GM19099 (cell line): ENCODE results near the gene ELMO2.

Experiments used
- POLR2A ChIP-seq: IDR thresholded peaks from 3 replicates; pipeline ENCODE4 v1.6.1; 2011; ENCODE audit warnings: low read depth; ENCODE audit not compliant: insufficient read length; ENCODE audit errors: extremely low read depth

ELMO2 gene

DNA sequence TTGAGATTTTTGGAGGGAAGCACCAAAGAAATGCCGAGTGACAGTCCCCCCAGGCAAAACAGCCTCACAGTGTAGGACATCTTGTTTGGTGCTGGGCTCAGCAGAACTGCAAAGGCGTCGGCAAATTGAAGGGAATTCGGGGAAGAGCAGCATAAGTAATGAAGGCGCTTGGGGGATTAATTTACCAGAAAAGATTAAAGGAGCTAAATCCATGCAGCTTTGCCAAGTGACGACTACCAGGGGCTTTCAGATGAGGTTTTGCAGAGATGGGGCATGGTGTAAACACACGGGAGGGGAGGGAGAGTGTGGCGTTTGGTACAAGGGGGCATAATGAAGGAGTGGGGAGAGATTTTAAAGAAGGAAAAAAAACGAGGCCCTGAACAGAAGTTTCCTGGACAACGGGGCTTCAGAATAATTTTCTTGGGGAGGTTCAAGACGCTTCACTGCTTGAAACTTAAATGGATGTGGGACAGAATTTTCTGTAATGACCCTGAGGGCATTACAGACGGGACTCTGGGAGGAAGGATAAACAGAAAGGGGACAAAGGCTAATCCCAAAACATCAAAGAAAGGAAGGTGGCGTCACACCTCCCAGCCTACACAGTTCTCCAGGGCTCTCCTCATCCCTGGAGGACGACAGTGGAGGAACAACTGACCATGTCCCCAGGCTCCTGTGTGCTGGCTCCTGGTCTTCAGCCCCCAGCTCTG, 52.8 kb downstream of the ELMO2 start:
- TF ChIP-seq POLR2A, result no peak

DNA sequence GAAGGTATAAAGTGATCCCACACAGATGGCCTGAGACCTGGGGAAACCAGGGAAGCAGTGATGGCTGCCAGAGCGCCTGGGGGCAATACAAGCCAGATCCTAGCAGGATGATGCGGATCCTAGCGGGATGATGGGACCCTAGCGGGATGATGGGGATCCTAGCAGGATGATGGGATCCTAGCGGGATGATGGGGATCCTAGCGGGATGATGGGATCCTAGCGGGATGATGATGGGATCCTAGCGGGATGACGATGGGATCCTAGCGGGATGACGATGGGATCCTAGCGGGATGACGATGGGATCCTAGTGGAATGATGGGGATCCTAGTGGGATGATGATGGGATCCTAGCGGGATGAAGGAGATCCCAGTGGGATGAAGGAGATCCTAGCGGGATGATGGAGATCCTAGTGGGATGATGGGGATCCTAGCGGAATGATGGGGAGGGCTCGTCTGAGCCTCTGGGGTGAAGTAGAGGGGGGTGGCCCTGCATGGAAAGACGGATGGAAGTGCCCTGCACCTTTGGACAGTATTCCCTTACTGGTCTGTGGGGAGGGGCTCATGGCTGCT, 54.0 kb downstream of the ELMO2 start:
- TF ChIP-seq POLR2A, result no peak

DNA sequence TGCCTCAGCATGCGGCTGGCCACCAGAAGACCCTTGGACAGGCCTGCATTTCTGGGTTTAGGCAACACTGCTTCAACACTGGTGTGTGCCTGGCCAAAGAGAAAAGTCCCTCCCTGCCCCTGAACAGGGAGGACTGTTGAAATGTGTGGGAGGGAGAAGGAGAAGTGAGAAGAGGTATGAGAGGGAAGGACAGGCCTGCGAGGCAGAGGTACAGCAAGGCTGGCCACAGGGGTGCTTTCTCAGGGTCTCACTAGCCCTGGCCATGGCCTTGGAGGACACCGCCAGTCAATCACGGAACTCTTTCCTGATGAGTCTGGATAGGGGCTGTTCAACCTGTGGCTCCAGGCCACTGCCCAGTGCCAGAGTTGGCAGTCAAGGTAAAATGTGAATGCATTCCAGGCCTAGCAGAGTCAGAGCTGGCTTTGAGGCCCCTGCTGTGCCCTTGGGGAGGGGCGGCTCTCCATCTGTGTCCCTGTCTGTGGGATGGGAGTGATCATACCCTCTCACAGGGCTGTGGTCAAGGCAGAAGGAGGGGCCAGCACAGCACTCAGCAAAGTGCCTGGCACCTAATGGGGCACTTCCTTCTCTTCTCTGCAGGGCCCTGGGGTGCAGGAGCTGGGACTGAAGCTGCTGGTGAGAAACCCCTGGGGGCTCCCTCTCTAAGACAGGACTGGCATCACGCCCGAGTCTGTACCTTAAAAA, 54.9 kb downstream of the ELMO2 start:
- TF ChIP-seq POLR2A, result no peak

DNA sequence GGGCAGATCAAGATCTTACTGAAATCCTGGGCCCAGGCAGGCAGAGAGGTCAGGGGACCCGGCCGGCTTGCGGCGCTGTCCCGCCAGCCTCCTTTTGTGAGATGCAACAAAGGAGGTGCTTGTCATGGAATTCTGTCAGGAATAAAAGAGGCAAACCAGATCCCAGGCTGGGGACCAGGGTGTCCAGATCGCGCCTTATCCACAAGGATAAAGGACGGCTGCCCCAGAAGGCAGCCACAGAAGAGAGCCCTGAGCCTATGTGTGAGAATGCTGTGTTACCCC, 55.5 kb downstream of the ELMO2 start:
- TF ChIP-seq POLR2A, result no peak

DNA sequence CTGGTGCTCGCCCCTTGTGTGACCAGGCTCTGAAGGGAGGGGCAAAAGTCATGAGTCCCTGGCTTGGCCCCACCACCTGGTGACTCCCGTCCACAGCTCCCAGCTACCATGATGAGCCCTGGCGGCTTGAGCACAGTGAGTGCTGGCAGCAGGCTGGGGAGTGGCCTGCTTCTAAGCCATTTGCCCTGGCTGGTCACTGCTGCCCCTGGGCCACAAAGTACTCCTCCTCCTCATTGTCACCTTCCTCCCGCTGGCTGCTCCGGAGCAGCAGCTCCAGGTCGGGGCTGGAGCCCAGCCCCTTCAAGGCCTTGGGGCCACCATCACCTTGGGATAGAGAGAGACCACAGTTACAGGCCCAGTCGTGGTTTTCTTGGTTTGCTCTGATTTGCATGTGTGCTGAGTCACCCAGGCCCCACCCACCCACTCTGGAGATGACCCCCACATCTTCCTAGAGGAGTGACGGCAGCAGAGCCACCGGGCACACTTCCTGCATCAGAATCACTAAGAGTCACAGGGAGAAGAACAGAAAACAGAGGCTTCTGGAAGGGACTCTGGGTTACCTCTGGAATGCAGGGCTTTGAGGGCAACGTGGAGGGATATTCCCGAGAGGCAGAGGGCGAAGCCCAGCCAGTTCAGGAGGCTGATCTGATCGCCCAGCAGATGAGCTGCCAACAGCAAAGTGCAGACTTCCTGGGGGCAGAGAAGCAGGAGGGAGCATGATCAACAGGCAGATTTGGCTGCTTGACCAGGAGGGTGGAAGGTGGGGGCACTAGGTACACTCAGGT, 56.0 kb downstream of the ELMO2 start:
- peak; percentile 54 for TF ChIP-seq POLR2A

DNA sequence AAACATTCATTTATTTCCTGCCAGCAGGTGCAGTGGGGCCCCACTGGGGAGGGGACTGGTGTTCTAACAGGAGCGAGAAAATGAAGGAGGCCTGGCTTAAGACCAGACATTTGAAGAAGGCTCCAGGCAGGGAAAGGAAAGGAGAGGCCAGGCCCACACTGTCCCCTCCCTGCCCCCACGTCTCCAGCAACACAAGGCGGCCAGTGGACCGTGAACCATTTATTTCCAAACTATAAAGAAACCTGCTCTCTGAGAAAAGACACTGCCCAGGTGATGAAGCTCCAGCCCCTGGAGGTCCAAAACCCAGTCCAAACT, 56.7 kb downstream of the ELMO2 start:
- TF ChIP-seq POLR2A, result no peak

DNA sequence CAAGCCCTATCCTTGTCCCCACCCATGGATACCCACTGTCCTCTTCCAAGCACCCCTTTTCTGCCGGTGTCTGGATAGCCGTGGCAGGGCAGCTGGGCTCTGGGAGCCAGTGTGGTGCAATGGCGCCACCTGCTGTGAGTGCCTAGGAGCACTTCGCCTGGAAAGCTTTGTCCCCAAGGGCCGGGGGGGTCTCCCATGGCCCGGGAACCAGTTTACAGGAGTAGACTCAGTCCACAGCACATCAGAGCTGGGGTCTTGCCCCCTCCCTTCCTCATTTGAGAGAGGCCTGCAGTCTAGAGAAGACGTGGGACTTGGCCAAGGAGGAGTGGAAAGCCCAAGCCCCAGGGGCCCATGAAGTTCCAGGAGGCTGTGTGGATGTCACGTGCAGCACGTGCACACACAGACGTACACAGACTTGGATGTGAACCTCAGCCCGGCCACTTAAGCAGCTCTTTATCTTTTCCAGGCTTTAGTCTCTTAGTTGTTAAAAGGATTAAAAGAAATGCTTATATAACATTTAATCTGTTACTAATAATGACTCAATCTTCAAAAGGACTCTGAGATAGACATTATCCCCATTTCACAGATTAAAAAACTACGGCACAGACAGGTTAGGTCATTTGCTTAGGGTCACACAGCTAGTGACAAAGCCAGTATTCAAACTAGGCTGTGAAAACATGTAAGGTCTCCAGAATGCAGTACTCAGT, 57.2 kb downstream of the ELMO2 start:
- no peak for TF ChIP-seq POLR2A

DNA sequence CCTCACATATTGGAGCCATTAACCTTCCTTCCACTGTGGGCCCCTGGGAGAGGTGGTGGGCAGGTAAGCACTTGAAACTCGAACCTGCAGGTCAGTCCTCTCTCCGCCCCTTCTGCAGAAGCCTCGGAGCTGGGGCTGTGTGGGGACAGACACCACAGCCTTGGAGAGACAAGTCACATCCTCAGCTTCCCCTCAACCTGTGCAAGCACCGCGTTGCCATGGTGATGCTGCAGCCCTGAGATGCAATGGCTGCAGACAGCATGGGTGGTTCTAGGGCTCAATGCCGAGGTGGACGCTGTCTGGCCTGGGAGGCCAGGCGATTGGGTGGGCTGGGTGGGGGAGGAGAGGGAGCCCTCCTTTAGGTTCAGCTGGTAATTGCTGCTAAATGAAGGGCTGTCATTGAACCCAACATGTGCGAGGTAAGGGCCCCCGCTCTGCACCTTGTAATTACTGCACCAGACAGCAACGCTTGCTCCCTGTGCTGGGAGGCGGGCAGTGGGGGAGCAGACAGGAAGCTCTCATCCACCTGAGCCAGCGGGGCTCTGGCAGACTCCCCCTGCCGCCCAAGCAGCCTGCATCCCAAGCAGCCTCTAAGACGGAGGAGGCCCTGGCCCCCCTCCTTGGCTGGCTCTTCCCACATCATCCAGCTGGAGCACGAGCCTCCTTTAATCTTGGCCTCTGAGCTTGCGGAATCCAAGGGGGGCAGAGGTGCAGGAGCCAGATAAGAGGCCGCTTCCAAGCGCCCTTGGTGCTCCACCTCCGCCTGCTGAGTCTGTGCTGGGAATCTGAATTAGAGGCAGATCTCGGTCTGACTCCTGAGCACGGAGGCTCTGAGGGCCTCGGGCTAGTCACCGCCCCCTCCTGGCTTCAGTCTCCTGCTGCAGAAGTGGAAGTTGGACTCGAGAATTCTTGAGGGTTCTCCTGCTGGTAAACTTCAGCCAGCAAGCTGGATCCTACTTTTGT, 58.3 kb downstream of the ELMO2 start:
- no peak for TF ChIP-seq POLR2A

DNA sequence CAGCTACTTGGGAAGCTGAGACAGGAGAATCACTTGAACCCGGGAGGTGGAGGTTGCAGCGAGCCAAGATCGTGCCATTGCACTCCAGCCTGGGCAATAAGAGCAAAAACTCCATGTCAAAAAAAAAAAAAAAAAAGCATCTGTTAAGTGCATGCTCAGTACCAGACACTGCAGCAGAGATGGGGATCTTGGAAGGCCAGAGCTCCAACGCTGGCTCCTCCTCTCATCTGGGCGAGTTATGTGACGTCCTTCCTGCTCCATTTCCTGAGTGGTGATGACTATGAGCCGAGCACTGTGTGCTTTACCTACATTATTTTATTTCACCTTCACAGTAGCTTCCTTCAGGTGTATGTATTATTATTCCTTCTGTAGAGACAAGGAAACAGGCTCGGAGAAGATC, 59.6 kb downstream of the ELMO2 start:
- TF ChIP-seq POLR2A, result no peak

DNA sequence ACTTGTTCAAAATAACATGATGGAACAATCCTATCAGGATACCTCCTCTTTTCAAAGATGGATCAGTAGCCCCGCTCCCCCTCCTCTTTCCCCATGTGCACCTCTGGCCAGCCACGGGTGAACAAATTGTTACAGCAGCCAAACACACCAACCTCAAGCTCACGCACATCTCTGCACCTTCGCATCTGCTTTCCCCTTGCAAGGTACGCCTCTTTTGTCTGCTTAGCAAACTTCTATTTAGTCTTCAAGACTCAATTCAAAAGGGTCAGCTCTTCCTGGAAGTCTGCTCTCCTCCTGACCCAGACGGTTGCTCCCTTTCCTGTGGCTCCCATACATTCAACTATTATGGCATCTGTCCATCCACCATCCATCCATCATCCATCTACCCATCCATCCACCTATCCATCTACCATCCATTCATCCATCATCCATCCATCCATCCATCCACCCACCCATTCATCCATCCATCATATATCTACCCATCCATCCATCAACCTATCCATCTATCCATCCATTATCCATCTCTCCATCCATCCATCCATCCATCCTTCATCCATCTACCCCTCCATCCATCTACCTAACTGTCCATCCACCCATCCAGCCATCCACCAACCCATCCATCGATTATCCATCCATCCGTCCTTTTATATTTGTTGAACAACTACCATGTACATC, 61.8 kb downstream of the ELMO2 start:
- no peak for TF ChIP-seq POLR2A

DNA sequence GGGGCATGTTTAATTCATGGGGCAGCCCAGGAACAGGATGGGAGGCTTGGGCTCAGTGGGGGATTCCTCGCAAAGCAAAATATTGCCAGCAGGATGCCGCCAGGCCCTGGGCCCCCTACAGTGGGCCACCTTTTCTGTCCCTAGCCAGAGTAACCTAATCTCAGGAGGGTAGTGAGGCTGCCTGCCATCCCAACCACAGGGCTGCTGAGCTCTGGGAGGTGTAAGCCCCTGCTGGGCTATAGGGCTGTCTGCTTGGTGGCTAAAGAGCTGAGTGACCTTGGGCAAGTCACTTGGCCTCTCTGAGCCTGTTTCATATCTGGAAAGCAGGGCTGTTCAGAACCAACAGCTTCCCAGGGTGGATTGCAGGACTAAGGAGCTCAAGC, 62.4 kb downstream of the ELMO2 start:
- no peak for TF ChIP-seq POLR2A

DNA sequence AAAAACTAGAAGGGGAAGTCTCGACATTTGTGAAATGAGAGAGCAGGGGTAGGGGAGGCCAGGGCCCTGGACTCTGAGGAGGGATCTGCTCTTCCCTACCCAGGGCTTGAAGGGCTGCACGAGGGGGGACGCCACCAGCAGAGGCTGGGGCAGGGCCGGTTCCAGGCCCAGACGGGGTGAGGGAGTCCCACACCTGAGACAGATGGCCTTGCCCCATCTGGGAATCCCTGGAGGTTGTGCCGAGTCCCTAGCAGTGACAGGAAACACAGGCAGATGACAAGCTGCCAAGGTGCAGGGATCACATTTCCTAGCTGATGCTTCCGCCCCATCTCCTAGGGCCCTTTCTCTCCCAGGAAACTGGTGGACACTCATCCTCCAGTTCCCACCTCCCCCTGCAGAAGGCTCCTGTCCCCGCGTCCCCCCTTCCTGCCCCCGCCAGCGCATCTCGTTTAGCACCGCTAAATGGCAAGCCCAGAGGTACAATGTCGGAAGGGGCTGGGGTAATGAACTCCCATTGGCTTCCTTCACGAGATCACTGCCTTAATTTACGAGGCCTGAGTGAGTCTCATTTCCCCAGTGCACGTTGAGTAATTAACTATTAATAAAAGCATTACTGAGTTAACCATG, 63.0 kb downstream of the ELMO2 start:
- TF ChIP-seq POLR2A, result no peak
